OCI-LY3 (cell line): ENCODE data around the gene LIPC.

Experiments
- H2AFZ ChIP-seq: fragments of 200-600, 300-600 bp; shearing (Covaris generic); 2 replicates; pipeline ENCODE4 v1.6.0; 2014; ENCODE audit warnings: antibody characterized with exemption, low read depth, low read length
- H3K27ac ChIP-seq: fragments of 200-600, 300-600 bp; sonication (generic); 2 replicates; pipeline ENCODE4 v1.5.1; 2014; ENCODE audit warnings: mild to moderate bottlenecking, low read length, moderate library complexity, mixed read lengths
- H3K27me3 ChIP-seq: fragments of 200-600, 300-600 bp; sonication (generic); 2 replicates; pipeline ENCODE4 v1.6.1; 2014; ENCODE audit warnings: low read depth, low read length, mixed read lengths
- H3K36me3 ChIP-seq: fragments of 200-600, 300-600 bp; sonication (generic); replicated peaks from 2 replicates; pipeline ENCODE3; 2014; ENCODE audit warnings: low read depth, low read length, mixed read lengths
- H3K4me1 ChIP-seq: fragments of 300-600, 200-600 bp; sonication (generic); 2 replicates; pipeline ENCODE4 v1.6.1; 2014; ENCODE audit warnings: low read length, mixed read lengths
- H3K4me2 ChIP-seq: fragments of 200-600, 300-600 bp; sonication (generic); 2 replicates; pipeline ENCODE4 v1.6.1; 2014; ENCODE audit warnings: low read length, mixed read lengths
- H3K4me3 ChIP-seq: fragments of 300-600, 200-600 bp; sonication (generic); 2 replicates; pipeline ENCODE4 v1.5.1; 2014; ENCODE audit warnings: antibody characterized with exemption, mild to moderate bottlenecking, low read length, moderate library complexity
- H3K79me2 ChIP-seq: fragments of 300-600, 200-600 bp; shearing (Covaris generic); 2 replicates; pipeline ENCODE4 v1.6.1; 2014; ENCODE audit warnings: mild to moderate bottlenecking, low read length, mixed read lengths
- H3K9ac ChIP-seq: fragments of 300-600, 200-600 bp; shearing (Covaris generic); 2 replicates; pipeline ENCODE4 v1.6.0; 2014; ENCODE audit warnings: mild to moderate bottlenecking, low read length, moderate library complexity
- H3K9me3 ChIP-seq: fragments of 200-600, 300-600 bp; shearing (Covaris generic); 2 replicates; pipeline ENCODE4 v1.6.1; 2014; ENCODE audit warnings: low read length, mixed read lengths; ENCODE audit not compliant: insufficient read depth
- H4K20me1 ChIP-seq: fragments of 200-600, 300-600 bp; sonication (generic); 2 replicates; pipeline ENCODE4 v1.6.1; 2016; ENCODE audit warnings: low read length, mixed read lengths; ENCODE audit not compliant: insufficient read depth
- EZH2phosphoT487 ChIP-seq: fragments of 200-600 bp; shearing (Covaris generic); IDR thresholded peaks from 2 replicates; pipeline ENCODE4 v1.6.1; 2018; ENCODE audit warnings: antibody characterized with exemption, mixed run types, low read depth
- TF ChIP-seq, protein P1 (sequence below): fragments of 200-600, 300-600 bp; sonication (generic); IDR thresholded peaks from 2 replicates; pipeline ENCODE4 v1.5.1; 2014; ENCODE audit warnings: antibody characterized with exemption, low read length, low read depth

The LIPC gene

DNA sequence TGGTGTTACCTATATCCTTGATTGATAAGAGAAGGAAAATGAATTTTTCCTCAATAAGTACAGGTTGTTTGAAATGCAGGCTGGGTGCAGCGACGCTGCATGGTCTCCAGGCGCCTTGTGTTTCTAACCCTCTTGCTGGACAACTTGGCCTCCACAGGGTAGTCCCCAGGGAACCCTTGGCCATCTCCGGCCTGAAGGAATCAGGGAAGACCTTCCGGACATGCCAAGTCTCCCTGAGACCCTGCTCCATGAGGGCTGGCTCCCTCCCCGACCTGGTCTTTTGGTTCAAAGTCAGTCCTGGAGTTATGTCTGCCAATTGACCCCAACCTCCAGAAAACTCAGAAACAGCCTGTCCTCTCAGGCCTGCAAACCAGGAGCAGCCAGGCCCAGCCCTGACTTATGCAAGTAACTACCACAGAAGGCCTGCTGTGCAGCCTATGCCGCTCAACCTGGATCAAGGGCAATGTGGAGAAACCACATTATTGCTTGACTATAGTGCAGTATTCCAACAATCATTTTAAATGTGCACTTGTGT is 98.3 kb downstream of the LIPC start:
- Histone ChIP-seq H3K27ac (no peak overlapping the region), H3K79me2 (no peaks in the 10 kb centered on the region), H3K4me2 (no peak overlapping the region), H3K9me3 (no peaks in the 10 kb centered on the region), H3K4me1 (no peaks in the 10 kb centered on the region), H4K20me1 (no peaks in the 10 kb centered on the region), H3K4me3 (no peak overlapping the region), H3K36me3 (no peaks in the 10 kb centered on the region), H3K27me3 (peaks cover 41% of the 10 kb centered on the region), H2AFZ (no peak overlapping the region), H3K9ac (no peak overlapping the region)
- TF ChIP-seq, protein P1, sequence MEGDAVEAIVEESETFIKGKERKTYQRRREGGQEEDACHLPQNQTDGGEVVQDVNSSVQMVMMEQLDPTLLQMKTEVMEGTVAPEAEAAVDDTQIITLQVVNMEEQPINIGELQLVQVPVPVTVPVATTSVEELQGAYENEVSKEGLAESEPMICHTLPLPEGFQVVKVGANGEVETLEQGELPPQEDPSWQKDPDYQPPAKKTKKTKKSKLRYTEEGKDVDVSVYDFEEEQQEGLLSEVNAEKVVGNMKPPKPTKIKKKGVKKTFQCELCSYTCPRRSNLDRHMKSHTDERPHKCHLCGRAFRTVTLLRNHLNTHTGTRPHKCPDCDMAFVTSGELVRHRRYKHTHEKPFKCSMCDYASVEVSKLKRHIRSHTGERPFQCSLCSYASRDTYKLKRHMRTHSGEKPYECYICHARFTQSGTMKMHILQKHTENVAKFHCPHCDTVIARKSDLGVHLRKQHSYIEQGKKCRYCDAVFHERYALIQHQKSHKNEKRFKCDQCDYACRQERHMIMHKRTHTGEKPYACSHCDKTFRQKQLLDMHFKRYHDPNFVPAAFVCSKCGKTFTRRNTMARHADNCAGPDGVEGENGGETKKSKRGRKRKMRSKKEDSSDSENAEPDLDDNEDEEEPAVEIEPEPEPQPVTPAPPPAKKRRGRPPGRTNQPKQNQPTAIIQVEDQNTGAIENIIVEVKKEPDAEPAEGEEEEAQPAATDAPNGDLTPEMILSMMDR: no peak
- TF ChIP-seq EZH2phosphoT487: no peak

- Histone ChIP-seq H3K9me3 (no peaks in the 10 kb centered on the region), H2AFZ (no peak overlapping the region), H3K27ac (no peak overlapping the region), H4K20me1 (no peaks in the 10 kb centered on the region), H3K4me2 (no peak overlapping the region), H3K9ac (no peak overlapping the region), H3K4me1 (no peaks in the 10 kb centered on the region), H3K4me3 (no peak overlapping the region), H3K36me3 (no peaks in the 10 kb centered on the region), H3K79me2 (no peaks in the 10 kb centered on the region), H3K27me3 (peaks cover 51% of the 10 kb centered on the region)
- TF ChIP-seq, protein P1: no peak
- no peak for TF ChIP-seq EZH2phosphoT487
Measured at GRCh38 chr15:58532126-58532525, 100.3 kb downstream of the LIPC start.

DNA sequence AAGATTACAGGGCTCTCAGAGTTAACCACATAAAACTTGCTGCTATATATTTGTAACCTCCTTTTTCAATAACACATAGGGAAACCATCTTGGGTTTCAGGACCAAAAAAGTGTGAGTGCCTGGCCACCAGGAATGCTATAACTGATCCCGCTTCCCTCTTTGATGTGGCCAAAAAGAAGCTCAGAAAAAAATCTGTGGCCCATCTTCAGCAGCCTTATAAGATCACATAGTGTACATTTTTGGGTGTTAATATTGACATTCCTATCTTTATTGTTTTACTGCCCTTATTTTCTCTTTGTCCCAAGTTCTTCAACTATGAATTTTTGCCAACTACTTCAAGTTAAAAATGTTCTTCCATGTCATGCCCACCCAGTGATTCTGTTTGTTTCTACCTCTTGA is 102.8 kb downstream of the LIPC start:
- Histone ChIP-seq H3K36me3 (no peaks in the 10 kb centered on the region), H3K27ac (no peak overlapping the region), H3K79me2 (no peaks in the 10 kb centered on the region), H3K4me2 (no peak overlapping the region), H4K20me1 (no peaks in the 10 kb centered on the region), H3K9ac (no peak overlapping the region), H3K4me1 (no peaks in the 10 kb centered on the region), H3K4me3 (no peak overlapping the region), H2AFZ (no peak overlapping the region), H3K27me3 (peaks cover 51% of the 10 kb centered on the region), H3K9me3 (no peaks in the 10 kb centered on the region)
- no peak for TF ChIP-seq EZH2phosphoT487

DNA sequence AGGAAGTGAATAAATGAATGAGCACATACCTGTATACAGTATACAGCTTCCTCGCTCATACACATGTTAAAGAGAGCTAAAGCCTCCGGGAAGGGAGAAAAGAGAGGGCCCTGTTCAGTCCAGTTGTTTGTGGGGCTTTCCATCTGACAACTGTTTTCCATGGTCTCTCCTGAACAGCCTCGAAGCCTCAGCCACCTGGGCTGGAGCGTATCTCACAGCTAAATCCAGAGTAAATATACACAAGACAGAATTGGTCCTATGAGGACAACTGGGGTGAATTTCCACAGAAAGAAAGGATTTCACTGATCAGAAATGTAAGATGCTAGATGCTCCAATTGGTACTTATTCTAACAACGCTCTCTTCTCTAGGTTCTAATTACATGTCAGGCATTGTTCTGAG is 103.5 kb downstream of the LIPC start:
- H3K4me3 ChIP-seq: no peak overlapping the region
- H4K20me1 ChIP-seq: no peaks in the 10 kb centered on the region
- no peak overlapping the region for H3K4me2 ChIP-seq
- no peaks in the 10 kb centered on the region for H3K36me3 ChIP-seq
- no peaks in the 10 kb centered on the region for H3K79me2 ChIP-seq
- H3K27me3 ChIP-seq: peaks cover 49% of the 10 kb centered on the region
- H3K27ac ChIP-seq: no peak overlapping the region
- no peak overlapping the region for H3K9ac ChIP-seq
- H3K9me3 ChIP-seq: no peaks in the 10 kb centered on the region
- no peak overlapping the region for H2AFZ ChIP-seq
- TF ChIP-seq, protein P1: no peak
- TF ChIP-seq EZH2phosphoT487: no peak
- H3K4me1 ChIP-seq: no peaks in the 10 kb centered on the region

- no peaks in the 10 kb centered on the region for H3K4me1 ChIP-seq
- no peak overlapping the region for H3K27ac ChIP-seq
- peaks cover 44% of the 10 kb centered on the region for H3K27me3 ChIP-seq
- no peak overlapping the region for H3K9ac ChIP-seq
- no peaks in the 10 kb centered on the region for H3K36me3 ChIP-seq
- no peaks in the 10 kb centered on the region for H3K79me2 ChIP-seq
- H4K20me1 ChIP-seq: no peaks in the 10 kb centered on the region
- TF ChIP-seq, protein P1: no peak
- no peaks in the 10 kb centered on the region for H3K9me3 ChIP-seq
- H2AFZ ChIP-seq: no peak overlapping the region
- no peak overlapping the region for H3K4me2 ChIP-seq
- H3K4me3 ChIP-seq: no peak overlapping the region
Measured at GRCh38 chr15:58535894-58536293, 104.1 kb downstream of the LIPC start.
